Spleen (tissue), 7 donors: Measurements from ENCODE around the gene BGLAP.

Experiments
- CTCF ChIP-seq, 11 experiments: fragments of 200-600 bp in 7 of 11; fragments of 450-650 bp in 4 of 11; sonication (generic) in 4 of 11; IDR thresholded peaks in 8 of 11; conservative IDR thresholded peaks in 3 of 11; 1 replicate in 7 of 11; 2 replicates in 4 of 11; pipeline versions ENCODE4 v1.4.0 to v1.8.0; 2016 to 2021; ENCODE audit warnings: antibody characterized with exemption in 11 of 11, inconsistent platforms in 4 of 11, mild to moderate bottlenecking in 1 of 11
- POLR2A ChIP-seq, 3 donors: fragments of 450-650 bp; IDR thresholded peaks; one replicate each; pipeline ENCODE4 v1.5.1; 2017; ENCODE audit warnings: antibody characterized with exemption in 3 of 3, mild to moderate bottlenecking in 1 of 3
- POLR2AphosphoS5 ChIP-seq, 3 donors: sonication (generic); formaldehyde crosslinking; IDR thresholded peaks; one replicate each; pipeline ENCODE4 v1.5.1; 2017; ENCODE audit warnings: antibody characterized with exemption in 3 of 3
- donor health status: DM: no; HTN: no; CAD: no; lungs with moderate emphysema.
- donor health status: DM: no; HTN: no; CAD: no.
- donor health status: DM: no; HTN: no; CAD: no.

- no peak for TF ChIP-seq CTCF (IDR thresholded peaks at IDR 0.05 in 8 of 11, conservative IDR thresholded peaks at IDR 0.05 in 3 of 11)
- no peak for TF ChIP-seq POLR2AphosphoS5 (IDR thresholded peaks at IDR 0.05)
- no peak for TF ChIP-seq POLR2A (IDR thresholded peaks at IDR 0.05)
Measured at GRCh38 chr1:156193208-156193487, 48.8 kb upstream of the BGLAP start.
